Fibroblast of pulmonary artery (primary cell): ENCODE results near the gene EFNA2.
"Not testable (repeated sequence)": the region's sequence is repeated elsewhere in the genome, so short reads cannot be mapped to it uniquely, and the experiment has no call there.

Source experiments
- DNase-seq: peaks from one replicate; pipeline ENCODE4 v3.0.0-alpha.2; 2010; ENCODE audit warnings: low read depth
- H3K4me3 ChIP-seq: replicated peaks from 2 replicates; pipeline ENCODE4 v1.5.1; 2011; ENCODE audit warnings: low read depth, mild to moderate bottlenecking, control low read depth, low read length, moderate library complexity
- TF ChIP-seq, protein P1 (sequence below): IDR thresholded peaks from 2 replicates; pipeline ENCODE4 v1.5.1; 2011; ENCODE audit warnings: mild to moderate bottlenecking, control low read depth, low read length, inconsistent platforms; ENCODE audit errors: missing control alignments

EFNA2 gene

DNA sequence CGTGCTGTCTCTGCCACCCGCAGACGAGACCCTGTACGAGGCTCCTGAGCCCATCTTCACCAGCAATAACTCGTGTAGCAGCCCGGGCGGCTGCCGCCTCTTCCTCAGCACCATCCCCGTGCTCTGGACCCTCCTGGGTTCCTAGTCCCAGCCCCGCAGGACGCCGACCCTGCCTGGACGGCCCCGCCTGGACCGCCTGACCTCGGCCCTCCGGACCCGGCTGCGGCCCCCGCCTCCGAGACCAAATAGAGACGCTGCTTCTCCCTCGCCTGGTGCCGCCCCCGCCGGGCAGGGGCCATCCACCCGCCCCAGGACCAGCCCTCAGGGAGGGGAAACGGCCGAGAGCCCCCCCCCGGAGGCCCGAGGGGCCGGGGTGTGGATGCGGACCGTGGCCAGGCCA, 14.1 kb downstream of the EFNA2 start:
- no peak overlapping the region for H3K4me3 ChIP-seq
- no peak for DNase-seq
- TF ChIP-seq, protein P1, sequence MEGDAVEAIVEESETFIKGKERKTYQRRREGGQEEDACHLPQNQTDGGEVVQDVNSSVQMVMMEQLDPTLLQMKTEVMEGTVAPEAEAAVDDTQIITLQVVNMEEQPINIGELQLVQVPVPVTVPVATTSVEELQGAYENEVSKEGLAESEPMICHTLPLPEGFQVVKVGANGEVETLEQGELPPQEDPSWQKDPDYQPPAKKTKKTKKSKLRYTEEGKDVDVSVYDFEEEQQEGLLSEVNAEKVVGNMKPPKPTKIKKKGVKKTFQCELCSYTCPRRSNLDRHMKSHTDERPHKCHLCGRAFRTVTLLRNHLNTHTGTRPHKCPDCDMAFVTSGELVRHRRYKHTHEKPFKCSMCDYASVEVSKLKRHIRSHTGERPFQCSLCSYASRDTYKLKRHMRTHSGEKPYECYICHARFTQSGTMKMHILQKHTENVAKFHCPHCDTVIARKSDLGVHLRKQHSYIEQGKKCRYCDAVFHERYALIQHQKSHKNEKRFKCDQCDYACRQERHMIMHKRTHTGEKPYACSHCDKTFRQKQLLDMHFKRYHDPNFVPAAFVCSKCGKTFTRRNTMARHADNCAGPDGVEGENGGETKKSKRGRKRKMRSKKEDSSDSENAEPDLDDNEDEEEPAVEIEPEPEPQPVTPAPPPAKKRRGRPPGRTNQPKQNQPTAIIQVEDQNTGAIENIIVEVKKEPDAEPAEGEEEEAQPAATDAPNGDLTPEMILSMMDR: no peak

DNA sequence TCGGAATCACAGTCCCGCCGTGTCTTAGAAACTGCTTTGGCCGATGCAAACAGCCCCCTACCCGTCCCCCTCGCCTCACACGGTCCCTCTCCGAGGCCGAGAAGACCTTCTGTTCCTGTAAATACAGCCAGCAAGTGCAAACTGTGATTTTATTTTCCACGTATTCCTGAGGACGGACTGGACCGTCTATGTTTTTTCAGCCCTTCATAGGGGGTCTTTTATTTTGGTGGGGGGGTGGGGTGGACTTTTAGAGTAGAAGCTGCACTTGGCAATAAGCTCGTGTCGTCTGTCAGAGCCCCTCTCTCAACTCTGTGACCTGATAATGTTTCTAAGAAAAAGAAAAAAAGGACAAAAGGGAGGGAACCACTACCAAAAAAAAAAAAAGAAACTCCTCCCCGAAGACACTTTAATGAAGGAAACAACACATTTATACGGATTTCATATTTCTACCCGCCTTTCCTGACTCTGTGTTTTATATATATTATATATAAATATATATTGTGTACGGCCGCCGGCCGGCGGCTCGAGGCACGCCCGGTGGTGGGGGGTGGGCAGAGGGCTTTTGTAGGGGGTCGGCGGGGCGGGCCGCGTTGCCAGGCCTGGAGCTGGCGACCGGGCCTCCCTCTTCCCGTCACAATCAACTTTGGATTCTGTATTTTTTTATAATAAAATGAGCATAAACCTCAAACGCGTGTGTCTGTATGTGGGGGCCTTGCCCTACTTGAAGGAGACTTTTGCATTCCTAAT, 15.2 kb downstream of the EFNA2 start:
- TF ChIP-seq, protein P1: no peak
- no peak for DNase-seq
- H3K4me3 ChIP-seq: no peak overlapping the region

DNA sequence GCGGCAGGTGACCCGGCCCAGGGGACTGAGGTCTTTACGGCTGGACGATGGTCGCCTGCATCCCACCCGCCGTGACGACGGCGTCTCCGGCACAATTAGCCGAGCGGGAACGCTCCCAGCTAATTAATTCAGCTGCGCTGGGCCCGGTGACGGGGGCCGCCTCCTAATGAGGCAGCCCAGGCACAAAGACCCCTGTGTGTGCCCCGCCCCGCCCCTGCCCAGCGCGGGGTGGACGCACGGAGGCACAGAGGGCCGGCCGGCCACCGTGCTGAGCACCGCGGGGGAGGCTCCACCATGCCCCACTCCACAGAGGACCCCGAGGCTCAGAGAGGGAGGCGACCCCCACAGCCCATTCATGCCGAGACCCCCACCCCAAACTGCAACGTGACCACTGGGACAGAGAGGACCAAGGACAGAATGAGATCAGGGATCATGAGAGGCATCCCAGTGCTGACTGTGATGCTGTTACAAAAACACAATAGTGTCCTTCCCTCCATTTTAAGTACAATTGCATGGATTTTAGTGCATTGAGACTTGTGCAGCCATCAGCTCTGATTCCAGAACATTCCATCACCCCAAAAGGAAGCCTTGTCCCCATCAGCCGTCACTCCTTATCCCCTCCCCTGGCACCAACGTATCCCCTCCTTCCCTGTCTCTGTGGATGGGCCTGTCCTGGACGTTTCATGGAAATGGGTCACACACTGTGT, 17.0 kb downstream of the EFNA2 start:
- no peak overlapping the region for H3K4me3 ChIP-seq
- TF ChIP-seq, protein P1: no peak
- DNase-seq: no peak

DNA sequence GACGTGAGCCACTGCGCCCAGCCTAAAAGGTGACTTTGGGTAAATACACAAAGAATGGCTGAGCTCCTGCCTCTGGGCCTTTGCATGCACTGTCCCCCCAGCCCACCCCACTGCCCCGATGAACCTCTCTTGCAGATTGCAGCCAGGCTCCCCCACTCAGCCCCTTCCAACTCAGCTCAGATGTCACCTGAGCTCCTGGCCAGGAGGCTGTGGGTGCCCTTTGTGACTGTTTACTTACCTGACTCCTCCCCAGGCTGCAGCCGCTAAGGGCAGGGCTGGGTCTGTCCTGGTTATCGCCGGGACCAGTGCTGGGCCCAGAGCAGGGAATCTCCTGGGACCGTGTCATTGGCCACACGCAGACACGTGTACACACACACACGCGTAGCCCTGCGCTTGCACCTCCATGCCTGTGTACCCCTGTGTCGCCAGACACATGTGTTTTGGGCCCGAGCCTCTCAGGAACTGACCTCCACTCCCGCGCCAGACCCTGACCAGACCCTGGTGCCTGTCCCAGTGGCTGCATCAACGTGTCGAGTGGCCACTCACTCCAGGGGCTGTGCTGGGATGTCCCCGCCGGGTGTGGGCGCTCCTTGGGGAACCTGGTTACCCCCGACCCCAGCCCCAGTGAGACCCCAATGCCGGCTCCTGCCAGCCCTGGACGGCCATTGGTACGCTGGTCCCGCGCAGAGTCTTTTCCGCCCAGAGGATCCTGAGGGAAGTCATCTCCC, 18.7 kb downstream of the EFNA2 start:
- DNase-seq: no peak
- H3K4me3 ChIP-seq: no peak overlapping the region
- TF ChIP-seq, protein P1: no peak

DNA sequence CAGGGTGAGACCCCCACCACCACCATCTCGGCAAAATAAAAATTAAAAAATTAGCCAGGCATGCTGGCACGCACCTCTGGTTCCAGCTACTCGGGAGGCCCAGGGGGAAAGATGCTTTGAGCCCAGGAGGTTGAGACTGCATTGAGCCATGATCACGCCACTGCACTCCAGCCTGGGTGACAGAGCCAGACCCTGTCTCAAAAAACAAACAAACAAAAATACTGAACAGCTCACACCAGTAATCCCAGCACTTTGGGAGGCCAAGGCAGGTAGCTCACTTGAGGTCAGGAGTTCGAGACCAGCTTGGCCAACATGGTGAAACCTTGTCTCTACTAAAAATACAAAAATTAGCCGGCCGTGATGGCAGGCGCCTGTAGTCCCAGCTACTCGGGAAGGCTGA, 19.7 kb downstream of the EFNA2 start:
- H3K4me3 ChIP-seq, DNase-seq: not testable (repeated sequence)

DNA sequence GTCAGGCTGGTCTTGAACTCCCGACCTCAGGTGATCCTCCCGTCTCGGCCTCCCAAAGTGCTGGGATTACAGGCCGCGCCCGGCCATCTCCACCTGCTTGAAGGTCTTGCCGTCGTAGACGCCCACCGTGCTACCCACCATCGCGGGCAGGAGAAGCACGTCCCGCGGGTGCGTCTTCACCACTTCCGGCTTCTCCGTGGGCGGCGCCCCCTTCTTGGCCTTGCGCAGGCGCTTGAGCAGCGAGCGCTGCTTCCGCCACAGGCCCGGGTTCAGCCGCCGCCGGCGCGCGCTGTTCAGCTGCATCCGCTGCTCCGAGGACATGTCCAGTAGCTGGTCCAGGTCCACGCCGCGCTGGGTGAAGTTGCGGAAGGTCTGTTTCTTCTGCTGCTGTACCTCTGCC, 21.6 kb downstream of the EFNA2 start:
- TF ChIP-seq, protein P1: no peak
- H3K4me3 ChIP-seq: no peak overlapping the region

DNA sequence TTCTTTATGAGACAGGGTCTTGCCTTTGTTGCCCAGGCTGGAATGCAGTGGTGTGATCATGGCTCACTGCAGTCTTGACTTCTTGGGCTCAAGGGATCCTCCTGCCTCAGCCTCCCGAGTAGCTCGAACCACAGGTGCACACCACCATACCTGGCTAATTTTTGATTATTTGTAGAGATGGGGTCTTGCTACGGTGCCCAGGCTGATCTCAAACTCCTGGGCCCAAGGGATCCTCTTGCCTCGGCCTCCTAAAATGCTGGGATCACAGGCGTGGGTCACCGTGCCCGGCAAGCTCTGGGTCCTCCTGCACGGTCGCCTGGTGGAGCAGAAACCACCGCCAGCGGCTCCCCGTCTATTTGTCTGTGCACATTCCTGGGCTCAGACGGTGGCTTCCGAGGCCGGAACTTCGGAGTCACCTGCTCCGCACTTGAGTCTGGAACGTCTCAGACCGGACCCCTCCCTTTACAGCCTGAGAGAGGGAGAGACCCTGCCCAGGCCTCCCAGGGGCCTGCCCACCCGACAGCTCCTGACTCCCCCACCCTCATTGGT, 22.2 kb downstream of the EFNA2 start:
- TF ChIP-seq, protein P1: no peak
- no peak overlapping the region for H3K4me3 ChIP-seq
- no peak for DNase-seq

More for the DNA sequence above, 21.6 kb downstream of the EFNA2 start:
- no peak for DNase-seq
